ENCODE results near the gene CLCN7. TPM values are rescaled to one million over a fixed set of nuclear protein-coding genes. Genes with fewer than 3 reads are reported as not detected.

Gene CLCN7
- total and polyA plus RNA-seq, 4 donors = 61.1 to 119 (median 88.0) TPM

- peaks cover 0 to 18% (median 5%) of the 10 kb centered on the region in 5 donors for H3K4me1 ChIP-seq (ENCODE audit: control insufficient read depth in 5 of 5, insufficient read depth in 5 of 5, low read length in 5 of 5)
- peak overlapping the region; percentile 30 to 96 for H3K27ac ChIP-seq (ENCODE audit: low read depth in 1 of 2, low read length in 1 of 2)
- peaks cover 0 to 28% (median 16%) of the 10 kb centered on the region in 4 donors for H3K36me3 ChIP-seq (ENCODE audit: control insufficient read depth in 4 of 4, insufficient read depth in 4 of 4, low read length in 4 of 4)
- DNase-seq = no peak
- WGBS, 2 donors = 1% methylated on average over 26 to 30 of the region's 30 CpGs
- no peaks in the 10 kb centered on the region for H3K9me3 ChIP-seq (ENCODE audit: control insufficient read depth in 4 of 4, insufficient read depth in 3 of 4, low read length in 3 of 4)
- peak overlapping the region in 1 of 2 donors; percentile 63 for H3K9ac ChIP-seq (ENCODE audit: insufficient read depth in 1 of 2, low read length in 2 of 2)
- peak overlapping the region; percentile 78 for H3K4me3 ChIP-seq
- no peak for TF ChIP-seq CTCF (IDR thresholded peaks at IDR 0.05; ENCODE audit: control extremely low read depth, extremely low read depth)
- no peaks in the 10 kb centered on the region for H3K27me3 ChIP-seq (ENCODE audit: control insufficient read depth in 3 of 3, insufficient read depth in 3 of 3, low read length in 2 of 3)
- ATAC-seq (ENCODE audit: insufficient read depth, low FRiP score) = no peak
Observed at GRCh38 chr16:1493746-1494094, 18.9 kb upstream of the CLCN7 start.

DNA sequence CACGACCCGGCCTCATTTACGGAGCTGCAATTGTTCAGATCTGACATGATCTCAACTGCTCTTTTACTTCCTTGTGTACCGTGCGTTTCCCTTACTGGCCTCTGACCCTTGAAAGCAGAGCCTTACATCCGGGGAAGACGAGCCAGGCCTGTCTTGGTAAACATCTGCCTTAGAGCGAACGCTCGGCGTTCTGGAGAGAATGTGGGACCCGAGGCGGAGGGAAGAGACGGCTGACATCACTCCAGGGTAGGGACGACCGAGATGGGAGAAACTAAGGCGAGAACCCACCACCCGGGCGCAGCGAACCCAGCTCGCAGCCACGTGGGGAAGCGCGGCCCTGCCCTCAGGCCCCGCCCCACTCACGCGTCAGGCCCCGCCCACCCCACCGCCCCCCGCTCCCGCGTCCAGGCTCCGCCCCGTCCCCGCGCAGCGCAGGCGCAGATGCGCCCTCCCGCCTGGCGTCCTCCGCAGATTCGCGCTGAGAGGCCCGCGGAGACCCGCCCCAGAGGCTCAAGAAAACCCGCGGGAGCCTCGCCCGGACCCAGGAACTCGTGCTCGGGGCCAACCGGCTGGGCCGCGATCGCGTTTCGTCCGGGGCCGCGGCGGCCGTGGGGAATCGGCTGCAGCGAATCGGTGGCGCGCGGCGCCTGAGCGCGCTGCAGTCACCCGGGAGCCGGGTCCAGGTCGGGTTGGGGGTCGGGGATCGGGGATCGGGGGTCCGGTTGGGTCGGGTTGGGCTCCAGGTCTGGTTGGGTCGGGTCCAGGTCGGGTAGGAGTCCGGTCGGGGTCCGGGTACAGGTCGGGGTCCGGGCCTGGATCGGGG, 18.3 kb upstream of the CLCN7 start, which contains the start of gene TELO2:
TSS of gene TELO2 (plus strand) at position 438 of the 823 bp plus-strand sequence. CDS start 922 bp downstream, outside the sequence.
- ATAC-seq (ENCODE audit: insufficient read depth, low FRiP score) (peak; percentile 89), DNase-seq (peak; percentile 83 to 89 (median 88))
- peak within 1 kb of the TSS; percentile 61 to 63 for H3K9ac ChIP-seq (ENCODE audit: insufficient read depth in 1 of 2, low read length in 2 of 2)
- H3K36me3 ChIP-seq (ENCODE audit: control insufficient read depth in 4 of 4, insufficient read depth in 4 of 4, low read length in 4 of 4) = peaks cover 0 to 28% (median 16%) of the 10 kb centered on the region in 4 donors
- peaks cover 0 to 18% (median 5%) of the 10 kb centered on the region in 5 donors for H3K4me1 ChIP-seq (ENCODE audit: control insufficient read depth in 5 of 5, insufficient read depth in 5 of 5, low read length in 5 of 5)
- H3K4me3 ChIP-seq = peak within 1 kb of the TSS; percentile 78
- H3K9me3 ChIP-seq (ENCODE audit: control insufficient read depth in 4 of 4, insufficient read depth in 3 of 4, low read length in 3 of 4) = no peaks in the 10 kb centered on the region
- H3K27ac ChIP-seq (ENCODE audit: low read depth in 1 of 2, low read length in 1 of 2) = peak within 1 kb of the TSS; percentile 91 to 96
- 0 to 1% methylated on average over 75 to 89 of the region's 89 CpGs for WGBS, 2 donors
- H3K27me3 ChIP-seq (ENCODE audit: control insufficient read depth in 3 of 3, insufficient read depth in 3 of 3, low read length in 2 of 3) = no peaks in the 10 kb centered on the region
- TF ChIP-seq CTCF (IDR thresholded peaks at IDR 0.05; ENCODE audit: control extremely low read depth, extremely low read depth) = no peak

GRCh38 chr16:1492082-1492922, 17.5 kb upstream of the CLCN7 start:
- H3K9ac ChIP-seq (ENCODE audit: insufficient read depth in 1 of 2, low read length in 2 of 2) = peak overlapping the region in 1 of 2 donors; percentile 61
- 86 to 88% methylated on average over 23 of the region's 23 CpGs for WGBS, 2 donors
- ATAC-seq (ENCODE audit: insufficient read depth, low FRiP score) = no peak
- peaks cover 0 to 18% (median 5%) of the 10 kb centered on the region in 5 donors for H3K4me1 ChIP-seq (ENCODE audit: control insufficient read depth in 5 of 5, insufficient read depth in 5 of 5, low read length in 5 of 5)
- no peaks in the 10 kb centered on the region for H3K9me3 ChIP-seq (ENCODE audit: control insufficient read depth in 4 of 4, insufficient read depth in 3 of 4, low read length in 3 of 4)
- H3K4me3 ChIP-seq = no peak overlapping the region
- peak overlapping the region in 1 of 2 donors; percentile 81 for H3K27ac ChIP-seq (ENCODE audit: low read depth in 1 of 2, low read length in 1 of 2)
- peaks cover 0 to 23% (median 14%) of the 10 kb centered on the region in 4 donors for H3K36me3 ChIP-seq (ENCODE audit: control insufficient read depth in 4 of 4, insufficient read depth in 4 of 4, low read length in 4 of 4)
- no peak for DNase-seq
- TF ChIP-seq CTCF (IDR thresholded peaks at IDR 0.05; ENCODE audit: control extremely low read depth, extremely low read depth) = no peak
- no peaks in the 10 kb centered on the region for H3K27me3 ChIP-seq (ENCODE audit: control insufficient read depth in 3 of 3, insufficient read depth in 3 of 3, low read length in 2 of 3)

All from lung (tissue), 12 donors.